OCI-LY7 (cell line): ENCODE results near the gene TBX21. TPM values are rescaled to one million over a fixed set of nuclear protein-coding genes. Genes with fewer than 3 reads are reported as not detected.

ENCODE experiments used
- BruUV-seq: library from RNA; stranded (reverse); fragments of 400-500 nt; replicated peaks from 2 replicates; lab custom pipeline; 2021; lab: Mats Ljungman, UMichigan
- CTCF ChIA-PET: fragments of 300-600 bp; sonication (Branson Sonifier 250); formaldehyde crosslinking; loops from one replicate; lab custom pipeline; 2022; ENCODE audit warnings: antibody characterized with exemption; ENCODE audit not compliant: unreplicated experiment; lab: Charles Lee
- POLR2A ChIA-PET: fragments of 300-600 bp; sonication (Branson Sonifier 250); formaldehyde crosslinking; loops from one replicate; lab custom pipeline; 2022; ENCODE audit warnings: antibody characterized with exemption; lab: Charles Lee
- DNase-seq: peaks from one replicate; pipeline ENCODE4 v3.0.0-alpha.2; 2015; ENCODE audit warnings: low spot score
- H2AFZ ChIP-seq: fragments of 200-600 bp; sonication (generic), shearing (Covaris generic); 2 replicates; pipeline ENCODE4 v1.6.1; 2014; ENCODE audit warnings: mild to moderate bottlenecking, antibody characterized with exemption, low read length, moderate library complexity
- H3K27ac ChIP-seq: fragments of 200-600 bp; sonication (generic); 2 replicates; pipeline ENCODE4 v1.5.1; 2014; ENCODE audit warnings: mixed run types, low read depth, mild to moderate bottlenecking, moderate library complexity, low read length, inconsistent platforms; ENCODE audit not compliant: poor library complexity, severe bottlenecking
- H3K36me3 ChIP-seq: fragments of 200-600 bp; sonication (generic); 2 replicates; pipeline ENCODE4 v1.6.1; 2014; ENCODE audit warnings: mild to moderate bottlenecking, antibody characterized with exemption, low read length, moderate library complexity, mixed read lengths; ENCODE audit not compliant: insufficient read depth
- H3K4me1 ChIP-seq: fragments of 200-600 bp; sonication (generic); 2 replicates; pipeline ENCODE4 v1.5.1; 2014; ENCODE audit warnings: mild to moderate bottlenecking, low read length; ENCODE audit not compliant: insufficient read depth, poor library complexity, severe bottlenecking
- H3K4me2 ChIP-seq: fragments of 200-600 bp; sonication (generic); 2 replicates; pipeline ENCODE4 v1.6.1; 2014; ENCODE audit warnings: mild to moderate bottlenecking, low read length
- H3K4me3 ChIP-seq: fragments of 200-600 bp; sonication (generic); 2 replicates; pipeline ENCODE4 v1.5.1; 2014; ENCODE audit warnings: mild to moderate bottlenecking, low read depth, low read length; ENCODE audit not compliant: poor library complexity, severe bottlenecking
- H3K79me2 ChIP-seq: fragments of 200-600 bp; sonication (generic); 2 replicates; pipeline ENCODE4 v1.6.1; 2016; ENCODE audit warnings: low read depth, mild to moderate bottlenecking, low read length, moderate library complexity, mixed read lengths; ENCODE audit not compliant: insufficient read depth
- H3K9me2 ChIP-seq: fragments of 200-600 bp; sonication (generic); 2 replicates; pipeline ENCODE4 v1.6.1; 2016; ENCODE audit warnings: mild to moderate bottlenecking, low read length, mixed read lengths; ENCODE audit not compliant: insufficient read depth
- H3K9me3 ChIP-seq: fragments of 200-600 bp; sonication (generic); 2 replicates; pipeline ENCODE4 v1.6.1; 2014; ENCODE audit warnings: mild to moderate bottlenecking, mixed run types, low read length, mixed read lengths
- H4K20me1 ChIP-seq: fragments of 200-600 bp; sonication (generic); 2 replicates; pipeline ENCODE4 v1.6.1; 2014; ENCODE audit warnings: mild to moderate bottlenecking, antibody characterized with exemption, low read length, moderate library complexity, mixed read lengths; ENCODE audit not compliant: insufficient read depth
- EZH2phosphoT487 ChIP-seq: fragments of 200-600 bp; sonication (generic); IDR thresholded peaks from 2 replicates; pipeline ENCODE4 v1.6.1; 2018; ENCODE audit warnings: low read depth, borderline replicate concordance, mild to moderate bottlenecking, mixed run types, antibody characterized with exemption, low read length, moderate library complexity, mixed read lengths
- intact Hi-C: fragments of 100-400 bp; cut with micrococcal nuclease; formaldehyde crosslinking; loops from one replicate; pipeline ENCODE4 v1.10.0; 2022; ENCODE audit not compliant: unreplicated experiment
- total RNA-seq, 2 experiments: library from RNA; depleted of rRNA in 1 of 2; stranded (reverse); fragments of >200 nt in 1 of 2; shearing (Covaris generic) in 1 of 2; gene quantifications; 2 replicates each; pipeline ENCODE4 v1.2.3, GENCODE V29; 2014 to 2022
- TF ChIP-seq, protein P1 (sequence below): fragments of 200-600 bp; sonication (generic); conservative IDR thresholded peaks from 2 replicates; pipeline ENCODE4 v1.5.1; 2014; ENCODE audit warnings: mild to moderate bottlenecking, antibody characterized with exemption, low read length, moderate library complexity, mixed read lengths

TBX21 gene
- total RNA-seq, 2 experiments from 2014 or later = not detected

DNA sequence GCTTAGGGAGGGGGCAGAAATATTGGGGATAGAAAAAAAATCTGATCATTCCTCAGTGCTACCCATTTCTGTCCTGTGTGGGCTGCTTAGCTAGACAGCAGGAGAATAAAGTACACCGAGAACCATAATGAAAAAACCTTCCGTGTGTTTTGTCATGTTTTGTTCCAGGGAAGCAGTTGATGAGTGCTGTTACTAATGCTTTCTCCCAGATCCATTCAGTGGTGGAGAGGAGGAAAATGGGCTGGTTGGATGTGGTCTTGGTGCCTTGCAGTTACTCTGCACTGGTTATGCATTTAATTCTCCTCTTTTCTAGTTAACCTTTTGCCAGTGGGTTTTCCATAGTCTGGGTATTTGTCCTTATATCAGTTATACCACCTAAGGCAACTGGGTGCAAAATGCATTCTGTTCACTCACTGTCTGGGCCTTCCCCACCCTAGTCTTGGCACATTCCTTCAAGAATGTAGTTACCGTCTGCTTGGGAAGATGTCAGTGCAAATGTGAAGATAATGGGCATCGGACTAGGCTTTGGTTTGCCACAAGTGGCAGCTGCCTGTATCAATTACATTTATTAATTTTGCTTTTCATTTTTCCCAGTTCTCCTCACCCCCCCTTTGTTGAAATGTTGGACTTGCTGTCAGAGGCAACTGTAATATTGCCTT lies 48.4 kb upstream of the TBX21 start:
- DNase-seq = no peak
- no peaks in the 10 kb centered on the region for H3K4me1 ChIP-seq
- intact Hi-C loops = no loop called here
- no peak overlapping the region for H2AFZ ChIP-seq
- H3K9me2 ChIP-seq = no peaks in the 10 kb centered on the region
- H3K4me3 ChIP-seq = no peak overlapping the region
- no peak for TF ChIP-seq EZH2phosphoT487
- TF ChIP-seq, protein P1, sequence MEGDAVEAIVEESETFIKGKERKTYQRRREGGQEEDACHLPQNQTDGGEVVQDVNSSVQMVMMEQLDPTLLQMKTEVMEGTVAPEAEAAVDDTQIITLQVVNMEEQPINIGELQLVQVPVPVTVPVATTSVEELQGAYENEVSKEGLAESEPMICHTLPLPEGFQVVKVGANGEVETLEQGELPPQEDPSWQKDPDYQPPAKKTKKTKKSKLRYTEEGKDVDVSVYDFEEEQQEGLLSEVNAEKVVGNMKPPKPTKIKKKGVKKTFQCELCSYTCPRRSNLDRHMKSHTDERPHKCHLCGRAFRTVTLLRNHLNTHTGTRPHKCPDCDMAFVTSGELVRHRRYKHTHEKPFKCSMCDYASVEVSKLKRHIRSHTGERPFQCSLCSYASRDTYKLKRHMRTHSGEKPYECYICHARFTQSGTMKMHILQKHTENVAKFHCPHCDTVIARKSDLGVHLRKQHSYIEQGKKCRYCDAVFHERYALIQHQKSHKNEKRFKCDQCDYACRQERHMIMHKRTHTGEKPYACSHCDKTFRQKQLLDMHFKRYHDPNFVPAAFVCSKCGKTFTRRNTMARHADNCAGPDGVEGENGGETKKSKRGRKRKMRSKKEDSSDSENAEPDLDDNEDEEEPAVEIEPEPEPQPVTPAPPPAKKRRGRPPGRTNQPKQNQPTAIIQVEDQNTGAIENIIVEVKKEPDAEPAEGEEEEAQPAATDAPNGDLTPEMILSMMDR = no peak
- no peaks in the 10 kb centered on the region for H3K9me3 ChIP-seq
- 0 out of 2 replicates have a peak, but pooled peaks cover 8% of the 10 kb centered on the region for H4K20me1 ChIP-seq
- H3K79me2 ChIP-seq = no peaks in the 10 kb centered on the region
- H3K4me2 ChIP-seq = no peak overlapping the region
- ChIA-PET POLR2A (interaction anchor here (0.7 to 1.1 kb wide), 2 partner anchors 8 to 20 kb away, joined by 3 to 4 read pairs; no protein-coding TSS in a partner anchor), CTCF (no interaction called here)
- BruUV-seq = no TSS peak
- H3K27ac ChIP-seq = no peak overlapping the region
- H3K36me3 ChIP-seq = peaks cover 78% of the 10 kb centered on the region

DNA sequence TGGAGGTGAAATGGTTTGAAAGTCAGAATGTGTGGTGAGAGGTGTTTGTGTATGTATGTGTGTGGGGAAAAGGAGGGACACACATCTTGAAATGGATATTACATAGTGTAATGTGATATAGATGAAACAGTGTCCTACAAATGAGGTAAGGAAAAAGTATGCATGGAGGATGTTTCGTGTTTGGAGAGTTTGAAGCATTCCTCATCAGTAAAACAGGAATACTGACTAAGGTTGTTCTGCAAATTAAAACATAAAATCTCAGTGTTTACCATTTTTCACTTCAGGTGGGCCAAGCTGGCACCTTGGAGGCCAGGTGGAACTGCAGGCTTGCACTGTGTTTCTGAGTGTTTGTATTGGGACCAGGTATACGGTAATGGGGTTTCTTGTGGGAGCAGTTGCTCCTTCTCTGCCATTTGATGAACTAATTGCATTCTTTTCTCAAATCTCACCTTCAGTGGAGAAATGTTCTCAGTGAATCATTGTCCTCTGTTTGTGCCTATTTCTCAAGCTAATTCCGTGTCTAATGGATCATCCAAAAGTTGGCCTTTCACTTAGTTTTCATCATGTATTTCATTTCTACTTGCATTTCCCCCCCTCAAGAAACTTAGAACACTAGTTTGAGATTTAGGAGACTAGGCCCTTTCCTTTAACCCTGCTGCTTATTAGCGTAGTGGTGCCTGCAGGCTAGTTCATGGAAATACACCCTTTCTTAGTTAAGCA lies 47.3 kb upstream of the TBX21 start:
- no peaks in the 10 kb centered on the region for H3K9me3 ChIP-seq
- no peaks in the 10 kb centered on the region for H3K79me2 ChIP-seq
- no peaks in the 10 kb centered on the region for H3K9me2 ChIP-seq
- H4K20me1 ChIP-seq = 0 out of 2 replicates have a peak, but pooled peaks cover 8% of the 10 kb centered on the region
- BruUV-seq = no TSS peak
- ChIA-PET POLR2A (no interaction called here), CTCF (no interaction called here)
- TF ChIP-seq, protein P1 = no peak
- TF ChIP-seq EZH2phosphoT487 = no peak
- DNase-seq = no peak
- H3K4me3 ChIP-seq = no peak overlapping the region
- intact Hi-C loops = no loop called here
- H3K4me2 ChIP-seq = no peak overlapping the region
- H3K4me1 ChIP-seq = no peaks in the 10 kb centered on the region
- no peak overlapping the region for H2AFZ ChIP-seq
- H3K27ac ChIP-seq = no peak overlapping the region
- peaks cover 67% of the 10 kb centered on the region for H3K36me3 ChIP-seq

DNA sequence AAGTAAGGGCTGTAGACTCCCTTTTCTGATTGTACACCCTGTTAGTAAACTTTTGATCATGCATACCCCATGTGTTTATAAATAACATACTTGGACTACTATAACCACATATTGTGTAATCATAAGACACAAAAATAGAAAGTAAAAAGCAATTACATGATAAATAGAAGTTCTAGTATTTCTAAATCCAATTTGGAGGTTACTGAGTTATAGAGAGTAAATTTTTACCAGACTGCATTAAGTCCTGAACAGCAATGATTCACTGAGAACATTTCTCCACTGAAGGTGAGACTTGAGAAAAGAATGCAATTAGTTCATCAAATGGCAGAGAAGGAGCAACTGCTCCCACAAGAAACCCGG lies 46.8 kb upstream of the TBX21 start:
- ChIA-PET POLR2A (no interaction called here), CTCF (no interaction called here)
- Histone ChIP-seq H3K36me3 (peaks cover 64% of the 10 kb centered on the region), H4K20me1 (0 out of 2 replicates have a peak, but pooled peaks cover 8% of the 10 kb centered on the region), H3K27ac (no peak overlapping the region), H3K4me1 (no peaks in the 10 kb centered on the region), H3K4me3 (no peak overlapping the region), H3K79me2 (no peaks in the 10 kb centered on the region), H3K9me2 (no peaks in the 10 kb centered on the region), H2AFZ (no peak overlapping the region), H3K9me3 (no peaks in the 10 kb centered on the region), H3K4me2 (no peak overlapping the region)
- TF ChIP-seq, protein P1 = no peak
- no peak for TF ChIP-seq EZH2phosphoT487
- DNase-seq = no peak
- BruUV-seq = no TSS peak
- intact Hi-C loops = no loop called here
